Inflammatory macrophage (primary cell): ENCODE results near the gene OPCML.

ENCODE experiments used
- DNase-seq, 2 donors: peaks; one replicate each; pipeline ENCODE4 v3.0.0-alpha.2; 2020 to 2022

The OPCML gene

GRCh38 chr11:133408402-133408801 lies 123.9 kb downstream of the OPCML start:
- DNase-seq, result no peak

DNA sequence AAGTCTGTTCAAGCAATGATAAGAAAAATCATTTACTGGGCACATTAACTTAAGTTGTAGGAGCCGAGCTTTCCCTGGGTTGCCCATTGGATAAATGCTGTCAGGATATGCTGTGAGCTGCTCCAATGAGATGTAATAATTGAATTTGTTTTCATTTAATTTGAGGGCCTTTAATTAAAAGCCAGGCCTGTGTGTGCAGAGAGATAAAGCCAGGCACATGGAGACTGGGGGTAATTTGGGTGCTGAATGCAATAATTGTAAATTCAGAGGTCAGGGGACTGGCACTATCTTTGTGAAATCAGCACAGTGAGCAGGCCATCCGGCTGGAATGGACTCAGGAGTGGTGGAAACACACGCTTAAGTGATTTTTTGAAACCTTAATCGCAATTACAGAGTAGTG lies 125.8 kb downstream of the OPCML start:
- no peak for DNase-seq

GRCh38 chr11:133403900-133404299 lies 128.4 kb downstream of the OPCML start:
- DNase-seq, result no peak

GRCh38 chr11:133402551-133402950 lies 129.8 kb downstream of the OPCML start:
- no peak for DNase-seq

DNA sequence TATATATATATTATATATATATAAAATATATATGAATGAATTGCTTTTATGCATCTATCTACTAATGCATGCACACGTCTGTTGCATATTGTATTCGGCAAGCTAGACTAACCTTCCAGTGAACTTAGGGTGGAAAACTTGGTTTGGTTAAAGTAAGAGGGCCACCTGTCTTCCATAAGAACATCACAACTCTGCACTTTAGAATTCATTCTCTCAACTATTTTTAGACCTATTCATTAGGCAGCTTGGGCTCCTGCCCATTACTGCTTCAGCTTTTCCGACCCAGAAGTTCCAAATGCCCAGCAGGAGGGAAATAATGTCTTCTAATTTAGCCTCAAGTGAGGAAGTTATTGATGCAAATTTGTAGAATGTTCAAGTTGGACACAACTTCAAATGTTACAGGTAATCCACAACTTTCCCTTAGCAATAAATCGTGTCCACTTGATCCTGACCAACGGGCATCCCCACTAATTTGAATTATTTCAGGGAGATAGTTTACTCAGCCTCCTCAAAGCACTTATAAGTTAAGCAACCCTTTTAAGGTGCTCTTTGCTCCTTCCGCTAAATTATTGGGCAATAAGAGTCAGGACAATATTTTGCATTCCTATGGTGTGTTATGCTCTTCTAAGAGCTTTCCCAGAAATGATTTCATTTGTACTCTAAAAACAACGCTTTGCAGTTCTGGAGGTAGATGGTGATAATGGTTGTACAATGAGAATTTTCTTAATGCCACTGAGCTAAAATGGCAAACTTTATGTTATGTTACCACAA lies 132.3 kb downstream of the OPCML start:
- DNase-seq, result no peak

- no peak for DNase-seq
These were observed 133.0 kb downstream of the OPCML start for GRCh38 chr11:133399294-133399693.

DNA sequence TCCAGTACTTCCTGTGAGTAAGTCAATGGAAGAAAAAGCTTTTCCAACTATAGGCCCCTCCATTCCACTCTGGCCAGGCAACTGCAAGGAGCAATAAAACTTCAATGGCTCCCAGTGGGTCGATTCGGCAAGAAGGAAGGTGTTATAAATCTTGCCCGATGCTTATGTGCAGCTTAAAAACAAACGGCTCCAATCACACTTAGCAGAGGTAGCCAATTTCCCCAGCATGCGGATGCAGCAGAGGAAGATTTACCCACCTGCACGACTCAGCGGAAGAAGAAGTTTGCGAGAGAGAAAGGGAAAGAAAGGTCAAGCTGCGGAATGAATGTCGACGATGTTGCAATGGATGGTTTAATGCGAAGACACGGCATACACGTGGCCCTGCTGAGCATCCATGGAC lies 141.5 kb downstream of the OPCML start:
- no peak for DNase-seq

- no peak for DNase-seq
These were observed 143.2 kb downstream of the OPCML start for GRCh38 chr11:133388975-133389568.

- DNase-seq, result no peak
These were observed 144.0 kb downstream of the OPCML start for GRCh38 chr11:133388260-133388659.

GRCh38 chr11:133386852-133387251 lies 145.4 kb downstream of the OPCML start:
- no peak for DNase-seq

DNA sequence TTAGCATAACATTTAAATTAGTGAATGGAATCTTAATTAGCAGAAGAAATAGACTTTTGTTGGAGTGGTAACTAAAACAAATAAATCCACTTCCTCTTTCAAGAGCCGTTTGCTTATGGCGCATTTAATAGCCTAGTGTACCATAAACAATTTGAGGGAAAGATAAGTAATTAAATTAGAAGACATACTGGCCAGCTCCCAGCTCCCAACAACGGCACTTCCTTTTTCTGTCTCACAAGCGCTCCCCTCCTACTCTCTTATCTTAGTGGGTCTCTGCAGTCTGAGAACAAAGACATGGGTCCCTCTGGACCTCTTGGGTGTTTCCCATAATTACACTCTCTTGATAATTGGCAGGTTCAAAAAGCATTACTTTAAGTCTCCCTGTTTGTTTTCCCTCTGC lies 146.0 kb downstream of the OPCML start:
- no peak for DNase-seq

DNA sequence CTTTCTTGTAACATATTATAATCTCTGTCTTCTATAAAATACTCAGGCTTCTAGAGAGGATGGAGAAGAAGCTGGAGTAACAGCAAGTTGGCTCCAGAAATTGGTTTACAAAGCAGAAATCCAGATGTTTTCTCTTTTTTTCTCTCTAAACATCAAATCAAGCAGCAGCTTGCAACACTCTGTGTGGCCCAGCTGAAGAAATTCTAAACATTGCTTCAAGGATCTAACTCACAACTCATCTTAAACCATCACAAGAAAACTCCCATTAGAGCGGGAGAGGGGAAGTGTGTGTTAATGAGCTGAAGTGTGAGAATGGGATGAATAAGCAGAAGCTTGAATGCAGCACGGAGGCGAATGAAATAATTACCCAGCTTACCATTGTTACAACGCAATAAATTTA lies 146.5 kb downstream of the OPCML start:
- DNase-seq, result no peak

GRCh38 chr11:133384731-133385130 lies 147.6 kb downstream of the OPCML start:
- DNase-seq, result no peak

DNA sequence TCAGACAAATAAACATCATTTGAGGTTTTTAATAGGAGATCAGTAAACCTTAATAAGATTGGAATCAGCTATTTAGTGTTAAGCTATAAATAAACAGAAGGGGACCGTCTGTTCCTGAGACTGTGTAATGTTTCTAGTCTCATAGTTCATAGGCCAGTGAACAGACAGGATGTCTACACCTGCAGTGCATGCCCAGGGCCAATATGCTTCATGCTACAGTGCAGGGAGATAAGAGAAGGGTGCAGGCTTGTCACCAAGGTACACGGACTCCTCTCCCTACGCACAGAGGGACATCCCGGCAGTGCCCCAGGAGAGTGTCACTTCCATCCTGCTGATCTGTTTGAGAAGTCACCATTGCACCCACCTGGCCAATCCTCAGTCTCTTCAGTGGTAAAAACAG lies 148.6 kb downstream of the OPCML start:
- no peak for DNase-seq

- DNase-seq, result no peak
These were observed 149.1 kb downstream of the OPCML start for GRCh38 chr11:133383201-133383600.

DNA sequence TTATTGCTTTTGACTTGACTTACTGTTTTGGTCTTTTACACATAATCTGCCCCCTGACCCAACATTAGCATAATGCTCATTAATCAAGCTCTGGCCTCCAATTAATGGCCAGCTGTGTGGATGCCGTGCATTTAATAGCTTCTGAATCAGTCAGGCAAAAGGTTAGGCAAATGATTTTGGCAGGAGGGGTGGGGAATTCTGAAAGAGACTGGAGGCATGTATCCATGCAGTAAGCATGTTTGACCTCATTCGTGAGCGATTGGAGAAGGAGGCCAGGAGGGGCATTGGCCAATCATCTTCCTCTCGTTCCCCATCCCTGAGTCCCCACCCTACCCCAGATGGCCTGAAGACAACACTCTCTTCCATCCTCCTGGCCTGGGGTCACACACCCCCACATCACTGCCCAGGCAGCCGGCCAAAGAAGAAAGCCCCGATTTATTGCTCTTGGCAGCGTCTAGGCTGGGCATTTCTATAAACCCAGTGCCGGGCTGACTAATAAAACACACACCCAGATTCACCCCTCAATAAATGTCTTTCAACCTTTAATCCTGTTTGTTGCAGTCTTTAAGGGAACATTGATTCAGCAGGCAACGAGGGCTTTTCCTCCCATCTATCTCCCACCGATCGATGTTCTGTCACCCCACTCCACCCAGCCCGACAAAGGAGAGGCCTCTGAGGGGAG lies 150.0 kb downstream of the OPCML start:
- DNase-seq, result no peak

DNA sequence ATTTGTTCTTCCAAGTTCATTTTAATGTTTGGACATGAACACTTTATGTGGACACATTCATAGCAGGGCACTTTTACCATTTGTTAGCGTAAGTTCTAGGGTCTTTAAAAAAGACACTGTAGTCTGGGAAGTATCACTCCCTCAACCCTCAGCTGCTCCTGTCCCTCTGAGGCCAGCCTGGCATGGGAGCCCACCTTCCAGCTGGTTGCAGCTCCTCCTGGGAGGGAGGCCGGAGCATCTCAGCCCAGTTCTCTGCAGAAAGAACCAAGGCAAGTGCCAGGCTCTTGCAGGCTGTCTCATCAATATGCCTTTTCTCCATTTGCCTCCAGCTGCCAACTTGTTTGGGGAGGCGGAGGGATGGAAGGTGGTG lies 150.6 kb downstream of the OPCML start:
- no peak for DNase-seq

DNA sequence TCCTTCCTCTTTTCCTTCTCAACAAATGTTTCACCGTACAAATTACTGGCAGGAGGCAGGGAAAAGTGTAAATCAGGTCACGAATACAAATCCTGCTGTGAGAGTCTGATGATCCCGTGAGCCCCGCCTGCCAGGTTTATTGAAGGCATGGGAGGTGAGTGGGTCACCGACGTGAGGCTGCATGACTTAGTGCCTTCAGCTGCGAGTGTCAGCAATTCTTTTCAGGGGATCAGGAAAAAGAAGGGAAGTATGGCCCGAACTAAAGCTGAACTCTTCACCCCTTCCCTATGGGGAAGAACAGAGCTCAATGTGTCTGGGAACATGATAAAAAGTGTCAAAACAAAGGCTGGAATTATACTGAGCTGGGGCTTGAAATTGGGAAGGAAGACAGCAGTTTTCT lies 166.2 kb downstream of the OPCML start:
- DNase-seq, result no peak

GRCh38 chr11:133362916-133363315 lies 169.4 kb downstream of the OPCML start:
- no peak for DNase-seq

DNA sequence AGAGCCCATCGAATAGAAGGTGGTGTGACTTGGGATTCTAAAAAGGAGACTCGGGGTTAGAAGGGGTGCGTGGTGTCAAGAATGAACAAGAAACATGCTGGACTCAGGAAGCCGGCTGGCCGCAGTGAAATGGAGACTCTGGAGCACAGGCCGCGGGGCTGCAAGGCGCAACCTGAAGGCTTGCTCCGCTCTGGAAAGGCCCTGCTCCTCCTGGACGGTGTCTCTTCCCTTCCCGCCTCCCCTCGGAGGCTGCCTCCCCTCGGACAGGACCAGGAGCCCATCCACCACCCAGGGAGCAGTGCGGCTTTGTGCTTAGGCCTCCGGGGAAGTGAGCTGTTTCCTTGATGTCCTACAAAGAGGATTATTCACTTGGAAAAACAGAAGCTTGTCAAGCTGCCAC lies 170.1 kb downstream of the OPCML start:
- DNase-seq, result no peak

- DNase-seq, result no peak
These were observed 170.7 kb downstream of the OPCML start for GRCh38 chr11:133361689-133361994.

DNA sequence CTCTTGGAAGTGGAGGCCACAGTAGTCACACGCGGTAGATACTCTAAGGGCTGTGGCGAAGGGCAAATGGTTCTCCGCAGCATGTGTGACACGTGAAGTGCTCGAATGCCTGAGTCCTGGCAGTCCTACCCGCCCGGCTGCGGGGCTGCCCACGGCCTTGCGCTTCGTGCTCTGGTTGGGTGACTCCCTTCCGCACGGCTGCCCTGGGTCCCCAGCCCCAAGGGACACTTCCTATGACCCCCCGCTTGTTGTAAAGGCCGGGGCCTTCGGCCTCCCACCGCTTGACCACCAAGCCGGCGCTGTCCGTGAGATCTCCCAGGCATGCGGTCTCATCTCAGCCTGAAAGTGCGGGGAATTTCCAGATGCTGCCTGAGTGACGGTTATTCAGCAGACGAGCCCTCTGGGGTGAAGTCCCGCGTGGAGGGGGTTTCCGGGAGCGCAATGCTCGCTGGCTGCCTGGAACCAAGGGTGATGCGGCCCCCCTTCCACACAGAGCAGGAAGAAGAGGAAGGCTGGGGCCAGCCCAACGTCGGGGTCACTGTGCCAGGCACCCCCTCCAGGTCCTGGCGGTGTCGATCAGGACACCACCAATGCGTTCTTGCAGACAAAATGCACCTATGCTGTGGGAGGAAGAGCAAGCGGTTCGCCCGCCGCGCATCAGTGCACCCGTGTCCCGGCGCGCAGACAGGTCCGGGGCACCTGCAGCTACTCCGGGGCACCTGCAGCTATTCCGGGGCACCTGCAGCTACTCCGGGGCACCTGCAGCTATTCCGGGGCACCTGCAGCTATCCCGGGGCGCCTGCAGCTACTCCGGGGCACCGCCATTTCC lies 171.2 kb downstream of the OPCML start:
- no peak for DNase-seq

- no peak for DNase-seq
These were observed 177.2 kb downstream of the OPCML start for GRCh38 chr11:133355095-133355494.
